GM23338 (cell line): Measurements from ENCODE around the gene SAMD8. TPM values are rescaled to one million over a fixed set of nuclear protein-coding genes. Genes with fewer than 3 reads are reported as not detected.

Experiments used
- ATAC-seq: fragments of 200-7000 bp; cut with Tn5 transposase; 3 replicates; pipeline ENCODE4 v1.9.1; 2020
- DNase-seq: peaks from one replicate; pipeline ENCODE4 v3.0.0-alpha.2; 2015; ENCODE audit warnings: low spot score
- H2AFZ ChIP-seq: fragments of 200-600 bp; sonication (generic); 2 replicates; pipeline ENCODE4 v1.8.0; 2016; ENCODE audit warnings: antibody characterized with exemption, mild to moderate bottlenecking, moderate library complexity
- H3F3A ChIP-seq: fragments of 200-600 bp; sonication (generic); replicated peaks from 2 replicates; pipeline ENCODE4 v1.8.0; 2017; ENCODE audit warnings: antibody characterized with exemption, mixed run types, low read depth
- H3K27ac ChIP-seq: fragments of 200-600 bp; sonication (generic); 2 replicates; pipeline ENCODE4 v1.6.1; 2016; ENCODE audit warnings: low read depth
- H3K27me3 ChIP-seq: fragments of 200-600 bp; sonication (generic); 2 replicates; pipeline ENCODE4 v1.8.0; 2016; ENCODE audit warnings: mild to moderate bottlenecking, mixed run types, moderate library complexity; ENCODE audit not compliant: insufficient read depth
- H3K36me3 ChIP-seq: fragments of 200-600 bp; sonication (generic); 2 replicates; pipeline ENCODE4 v1.8.0; 2016; ENCODE audit warnings: mild to moderate bottlenecking; ENCODE audit not compliant: insufficient read depth
- H3K4me1 ChIP-seq: fragments of 200-600 bp; sonication (generic); 2 replicates; pipeline ENCODE4 v1.8.0; 2016; ENCODE audit warnings: mild to moderate bottlenecking, moderate library complexity; ENCODE audit not compliant: insufficient read depth
- H3K4me2 ChIP-seq: fragments of 200-600 bp; sonication (generic); 2 replicates; pipeline ENCODE4 v1.7.1; 2017; ENCODE audit warnings: mixed run types
- H3K4me3 ChIP-seq: fragments of 200-600 bp; sonication (generic); 2 replicates; pipeline ENCODE4 v1.6.1; 2016; ENCODE audit warnings: mixed run types
- H3K79me2 ChIP-seq: fragments of 200-600 bp; sonication (generic); replicated peaks from 2 replicates; pipeline ENCODE4 v1.8.0; 2017; ENCODE audit warnings: mild to moderate bottlenecking; ENCODE audit not compliant: insufficient read depth
- H3K9me2 ChIP-seq: fragments of 200-600 bp; sonication (generic); 2 replicates; pipeline ENCODE4 v1.8.0; 2017; ENCODE audit not compliant: insufficient read depth
- H4K20me1 ChIP-seq: fragments of 200-600 bp; sonication (generic); replicated peaks from 2 replicates; pipeline ENCODE4 v1.8.0; 2017; ENCODE audit warnings: mild to moderate bottlenecking; ENCODE audit not compliant: insufficient read depth
- H3K27ac Mint-ChIP-seq: 2 replicates; pipeline ENCODE4 v1.8.0; 2020; ENCODE audit warnings: inconsistent platforms, mild to moderate bottlenecking, moderate library complexity, mixed read lengths
- H3K27me3 Mint-ChIP-seq: 3 replicates; pipeline ENCODE4 v1.8.0; 2022; ENCODE audit warnings: low read depth, mild to moderate bottlenecking, moderate library complexity, mixed read lengths, inconsistent platforms; ENCODE audit not compliant: insufficient read depth, poor library complexity
- H3K36me3 Mint-ChIP-seq: 3 replicates; pipeline ENCODE4 v1.8.0; 2021; ENCODE audit warnings: low read depth, mild to moderate bottlenecking, inconsistent platforms, moderate library complexity, mixed read lengths
- H3K4me1 Mint-ChIP-seq: 3 replicates; pipeline ENCODE4 v1.8.0; 2020; ENCODE audit warnings: mild to moderate bottlenecking, inconsistent platforms, mixed read lengths
- H3K4me3 Mint-ChIP-seq: 3 replicates; pipeline ENCODE4 v1.8.0; 2021; ENCODE audit warnings: moderate library complexity, mild to moderate bottlenecking, inconsistent platforms, mixed read lengths
- H3K9me3 Mint-ChIP-seq: 3 replicates; pipeline ENCODE4 v1.8.0; 2020; ENCODE audit warnings: moderate library complexity, mild to moderate bottlenecking, inconsistent platforms, mixed read lengths
- CREB1 ChIP-seq: fragments of 250-450 bp; sonication (Bioruptor Pico); IDR thresholded peaks from 2 replicates; pipeline ENCODE4 v1.5.0; 2020; ENCODE audit warnings: low read depth, mild to moderate bottlenecking, moderate library complexity
- CTCF ChIP-seq, 2 experiments: fragments of 200-600 bp in 1 of 2; sonication (generic) in 1 of 2; conservative IDR thresholded peaks; 2 replicates each; pipeline versions ENCODE4 v1.5.1 to v1.6.1; 2016 to 2017; ENCODE audit warnings: antibody characterized with exemption in 2 of 2, low read depth in 2 of 2, mild to moderate bottlenecking in 2 of 2, moderate library complexity in 1 of 2
- ETS1 ChIP-seq: IDR thresholded peaks from 2 replicates; pipeline ENCODE4 v1.6.1; 2016; ENCODE audit warnings: antibody characterized with exemption
- EZH2 ChIP-seq: fragments of 200-600 bp; sonication (generic); IDR thresholded peaks from one replicate; pipeline ENCODE4 v1.8.0; 2017; ENCODE audit warnings: antibody characterized with exemption, mild to moderate bottlenecking, low read depth; ENCODE audit not compliant: unreplicated experiment
- EZH2phosphoT487 ChIP-seq: fragments of 200-600 bp; sonication (generic); IDR thresholded peaks from one replicate; pipeline ENCODE4 v1.8.1; 2018; ENCODE audit warnings: antibody characterized with exemption; ENCODE audit not compliant: unreplicated experiment
- NANOG ChIP-seq: IDR thresholded peaks from 2 replicates; pipeline ENCODE4 v1.6.1; 2016; ENCODE audit warnings: antibody characterized with exemption, borderline replicate concordance
- POLR2AphosphoS5 ChIP-seq: IDR thresholded peaks from 2 replicates; pipeline ENCODE4 v1.6.1; 2016; ENCODE audit warnings: antibody characterized with exemption, low read depth
- STAT1 ChIP-seq: IDR thresholded peaks from one replicate; pipeline ENCODE4 v1.6.1; 2016; ENCODE audit warnings: antibody characterized with exemption; ENCODE audit not compliant: unreplicated experiment
- ZNF114 ChIP-seq: fragments of 250-450 bp; sonication (Bioruptor Pico); IDR thresholded peaks from 2 replicates; pipeline ENCODE4 v1.5.0; 2020; ENCODE audit warnings: mild to moderate bottlenecking, moderate library complexity
- ZNF462 ChIP-seq: fragments of 250-450 bp; sonication (Bioruptor Pico); IDR thresholded peaks from 2 replicates; pipeline ENCODE4 v1.5.0; 2020; ENCODE audit warnings: mild to moderate bottlenecking, moderate library complexity
- polyA plus RNA-seq: library from polyadenylated mRNA; unstranded; fragments of >200 nt; fragmentation: Nextera tagmentation; extraction: Ambion mirVana; gene quantifications from 2 replicates; pipeline ENCODE4 v1.2.1, GENCODE V29; 2016
- total RNA-seq: library from RNA; depleted of rRNA; stranded (reverse); fragments of >200 nt; shearing (Covaris generic); gene quantifications from 2 replicates; pipeline ENCODE4 v1.2.3, GENCODE V29; 2014

Gene SAMD8
- total and polyA plus RNA-seq, 2 experiments from 2014 or later, result 7.8 to 28.4 TPM

GRCh38 chr10:75145590-75145989, 34.1 kb downstream of the SAMD8 start:
- peaks cover 71% of the 10 kb centered on the region for H3K79me2 ChIP-seq
- H3K4me2 ChIP-seq, result no peak overlapping the region
- no peaks in the 10 kb centered on the region for H3K4me1 ChIP-seq
- no peaks in the 10 kb centered on the region for H3K27me3 ChIP-seq
- no peaks in the 10 kb centered on the region for H3K9me2 ChIP-seq
- H3K36me3 ChIP-seq, result peaks cover under 1% of the 10 kb centered on the region; the same call in 1 of the 2 replicates
- DNase-seq, result no peak
- H2AFZ ChIP-seq, result no peak overlapping the region
- ATAC-seq, result no peak
- Mint-ChIP-seq H3K27ac (no peak overlapping the region), H3K4me3 (no peak overlapping the region), H3K4me1 (peaks cover 6% of the 10 kb centered on the region), H3K27me3 (no peaks in the 10 kb centered on the region), H3K9me3 (no peaks in the 10 kb centered on the region), H3K36me3 (peaks cover 4% of the 10 kb centered on the region; the same call in 2 of the 3 replicates)
- H3F3A ChIP-seq, result no peaks in the 10 kb centered on the region
- H3K27ac ChIP-seq, result 0 out of 2 replicates have a peak overlapping the region, but pooled peaks have one; percentile 14
- no peaks in the 10 kb centered on the region; the same call in none of the 2 replicates for H4K20me1 ChIP-seq
- TF ChIP-seq EZH2phosphoT487 (no peak), STAT1 (no peak), NANOG (no peak), CREB1 (CRISPR knock-in tag) (no peak), ZNF114 (CRISPR knock-in tag) (no peak), EZH2 (no peak), ETS1 (no peak), POLR2AphosphoS5 (no peak), ZNF462 (CRISPR knock-in tag) (no peak), CTCF (conservative IDR thresholded peaks at IDR 0.05; ENCODE audit: low read depth in 2 of 2) (no peak)
- H3K4me3 ChIP-seq, result no peak overlapping the region
